Breast epithelium (tissue), 4 donors: Measurements from ENCODE around the gene CAMK4. TPM values are rescaled to one million over a fixed set of nuclear protein-coding genes. Genes with fewer than 3 reads are reported as not detected.

Experiments
- DNase-seq, 2 donors: peaks; one replicate each; pipeline ENCODE4 v3.0.0-alpha.2; 2019; ENCODE audit warnings: low spot score in 2 of 2
- H3K27ac ChIP-seq, 2 donors: fragments of 200-600 bp; sonication (generic) in 1 of 2; one replicate each; pipeline ENCODE4 v1.5.1; 2016 to 2019; ENCODE audit warnings: mild to moderate bottlenecking in 1 of 2
- H3K27me3 ChIP-seq, 2 donors: fragments of 200-600 bp; sonication (generic) in 1 of 2; one replicate each; pipeline versions ENCODE4 v1.5.1 to v1.6.0; 2017 to 2019; ENCODE audit warnings: control low read depth in 1 of 2, mild to moderate bottlenecking in 1 of 2
- H3K36me3 ChIP-seq: fragments of 200-600 bp; one replicate; pipeline ENCODE4 v1.5.1; 2019
- H3K4me1 ChIP-seq, 2 donors: fragments of 200-600 bp; sonication (generic); one replicate each; pipeline ENCODE4 v1.5.1; 2016 to 2019; ENCODE audit warnings: control low read depth in 1 of 2
- H3K4me3 ChIP-seq, 3 donors: fragments of 200-600 bp; sonication (generic); 1 replicate in 2 of 3; 2 replicates in 1 of 3; pipeline ENCODE4 v1.5.1; 2016 to 2019; ENCODE audit warnings: mild to moderate bottlenecking in 3 of 3, moderate library complexity in 2 of 3
- H3K9me3 ChIP-seq, 2 donors: fragments of 200-600 bp; sonication (generic) in 1 of 2; one replicate each; pipeline ENCODE4 v1.5.1; 2016 to 2019; ENCODE audit warnings: control low read depth in 1 of 2
- CTCF ChIP-seq, 3 donors: fragments of 450-650 bp; IDR thresholded peaks; one replicate each; pipeline ENCODE4 v1.5.1; 2016 to 2017; ENCODE audit warnings: antibody characterized with exemption in 3 of 3, mild to moderate bottlenecking in 3 of 3, moderate library complexity in 3 of 3
- POLR2A ChIP-seq: fragments of 450-650 bp; IDR thresholded peaks from one replicate; pipeline ENCODE4 v1.6.1; 2016; ENCODE audit warnings: antibody characterized with exemption, mild to moderate bottlenecking, moderate library complexity
- POLR2AphosphoS5 ChIP-seq, 3 donors: sonication (generic); formaldehyde crosslinking; IDR thresholded peaks; one replicate each; pipeline ENCODE4 v1.6.1; 2017; ENCODE audit warnings: antibody characterized with exemption in 3 of 3
- intact Hi-C: fragments of 100-400 bp; cut with DNase I; formaldehyde crosslinking; loops from one replicate; pipeline ENCODE4 v1.15.1; 2023; ENCODE audit warnings: low total_unique reads
- total RNA-seq, 3 donors: library from RNA; depleted of rRNA; stranded (reverse); fragments of >200 nt; gene quantifications; one replicate each; pipeline ENCODE4 v1.1.0, GENCODE V29; 2016

Gene CAMK4
- total RNA-seq, 3 donors from 2014 or later = 0.98 to 1.5 (median 1.4) TPM

GRCh38 chr5:111472096-111472495 lies 247.9 kb downstream of the CAMK4 start:
- intact Hi-C loops = no loop called here
- H3K9me3 ChIP-seq = no peaks in the 10 kb centered on the region
- H3K36me3 ChIP-seq = no peaks in the 10 kb centered on the region

GRCh38 chr5:111472579-111472978 lies 248.4 kb downstream of the CAMK4 start:
- TF ChIP-seq POLR2A = no peak
- TF ChIP-seq POLR2AphosphoS5 (IDR thresholded peaks at IDR 0.05) = no peak
- no peak for TF ChIP-seq CTCF (IDR thresholded peaks at IDR 0.05)
- H3K27me3 ChIP-seq = no peaks in the 10 kb centered on the region
- H3K4me3 ChIP-seq = no peak overlapping the region
- DNase-seq = no peak
- no peaks in the 10 kb centered on the region for H3K9me3 ChIP-seq
- H3K36me3 ChIP-seq = no peaks in the 10 kb centered on the region
- no peaks in the 10 kb centered on the region for H3K4me1 ChIP-seq
- H3K27ac ChIP-seq = no peak overlapping the region
- intact Hi-C loops = no loop called here

More at GRCh38 chr5:111472096-111472495, 247.9 kb downstream of the CAMK4 start:
- H3K27ac ChIP-seq = no peak overlapping the region
- DNase-seq = no peak
- no peaks in the 10 kb centered on the region for H3K27me3 ChIP-seq
- H3K4me1 ChIP-seq = no peaks in the 10 kb centered on the region
- H3K4me3 ChIP-seq = no peak overlapping the region
- TF ChIP-seq CTCF (IDR thresholded peaks at IDR 0.05) (no peak), POLR2AphosphoS5 (IDR thresholded peaks at IDR 0.05) (no peak), POLR2A (no peak)

GRCh38 chr5:111478266-111478665 lies 254.1 kb downstream of the CAMK4 start:
- Histone ChIP-seq H3K27ac (no peak overlapping the region), H3K4me1 (no peaks in the 10 kb centered on the region), H3K9me3 (no peaks in the 10 kb centered on the region), H3K4me3 (no peak overlapping the region), H3K36me3 (no peaks in the 10 kb centered on the region), H3K27me3 (no peaks in the 10 kb centered on the region)
- intact Hi-C loops = no loop called here
- no peak for DNase-seq
- TF ChIP-seq CTCF (IDR thresholded peaks at IDR 0.05) (no peak), POLR2A (no peak), POLR2AphosphoS5 (IDR thresholded peaks at IDR 0.05) (no peak)

GRCh38 chr5:111478898-111479297 lies 254.7 kb downstream of the CAMK4 start:
- Histone ChIP-seq H3K27me3 (no peaks in the 10 kb centered on the region), H3K9me3 (no peaks in the 10 kb centered on the region), H3K4me1 (no peaks in the 10 kb centered on the region), H3K4me3 (no peak overlapping the region), H3K27ac (no peak overlapping the region), H3K36me3 (no peaks in the 10 kb centered on the region)
- no peak for DNase-seq
- intact Hi-C loops = no loop called here
- TF ChIP-seq POLR2A (no peak), CTCF (IDR thresholded peaks at IDR 0.05) (no peak), POLR2AphosphoS5 (IDR thresholded peaks at IDR 0.05) (no peak)

- Histone ChIP-seq H3K4me1 (no peaks in the 10 kb centered on the region), H3K9me3 (no peaks in the 10 kb centered on the region), H3K27me3 (no peaks in the 10 kb centered on the region), H3K36me3 (no peaks in the 10 kb centered on the region), H3K27ac (no peak overlapping the region), H3K4me3 (no peak overlapping the region)
- TF ChIP-seq POLR2AphosphoS5 (IDR thresholded peaks at IDR 0.05) (no peak), POLR2A (no peak), CTCF (IDR thresholded peaks at IDR 0.05) (no peak)
- intact Hi-C loops = no loop called here
- DNase-seq = no peak
Measured at GRCh38 chr5:111480346-111480745, 256.2 kb downstream of the CAMK4 start.
